NCI-H128 (cell line): ENCODE results near the gene FANCE.
"Not testable (repeated sequence)": the region's sequence is repeated elsewhere in the genome, so short reads cannot be mapped to it uniquely, and the experiment has no call there.

ENCODE experiments used
- DNase-seq: peaks from one replicate; lab custom pipeline; 2025; ENCODE audit not compliant: unreplicated experiment; lab: John Stamatoyannopoulos, UW

The FANCE gene

GRCh38 chr6:35496841-35497570, 44.9 kb downstream of the FANCE start, which contains the start of gene TEAD3:
TEAD3 (minus strand) TSS chr6:35497079.
- DNase-seq = no peak

- DNase-seq = no peak
Measured at GRCh38 chr6:35497571-35498421, 45.7 kb downstream of the FANCE start.

- no peak for DNase-seq
Measured at GRCh38 chr6:35498422-35499067, 46.4 kb downstream of the FANCE start.

GRCh38 chr6:35499372-35499771, 47.2 kb downstream of the FANCE start:
- no peak for DNase-seq

- no peak for DNase-seq
Measured at GRCh38 chr6:35500782-35501181, 48.6 kb downstream of the FANCE start.

GRCh38 chr6:35501784-35502183, 49.6 kb downstream of the FANCE start:
- no peak for DNase-seq

- no peak for DNase-seq
Measured at GRCh38 chr6:35503534-35503933, 51.4 kb downstream of the FANCE start.

GRCh38 chr6:35505999-35506412, 53.9 kb downstream of the FANCE start:
- no peak for DNase-seq

- DNase-seq = no peak
Measured at GRCh38 chr6:35506536-35506935, 54.4 kb downstream of the FANCE start.

GRCh38 chr6:35507221-35507620, 55.1 kb downstream of the FANCE start:
- DNase-seq = no peak

GRCh38 chr6:35508027-35508426, 55.9 kb downstream of the FANCE start:
- DNase-seq = no peak

GRCh38 chr6:35508542-35508941, 56.4 kb downstream of the FANCE start:
- no peak for DNase-seq

GRCh38 chr6:35510916-35511561, 58.9 kb downstream of the FANCE start:
- DNase-seq = no peak

GRCh38 chr6:35511562-35511941, 59.4 kb downstream of the FANCE start:
- DNase-seq = no peak

GRCh38 chr6:35512006-35512405, 59.9 kb downstream of the FANCE start:
- DNase-seq = no peak

GRCh38 chr6:35512740-35513139, 60.6 kb downstream of the FANCE start, which contains the start of gene TULP1:
TULP1 (minus strand) TSS chr6:35512896; CDS start chr6:35512858, 38 bp downstream.
- DNase-seq = no peak

- DNase-seq = no peak
Measured at GRCh38 chr6:35514587-35514986, 62.4 kb downstream of the FANCE start.

- DNase-seq = not testable (repeated sequence)
Measured at GRCh38 chr6:35515939-35516338, 63.8 kb downstream of the FANCE start.
